ENCODE measurements around the gene IGFALS.

- no peak for TF ChIP-seq POLR2A (IDR thresholded peaks at IDR 0.05)
- TF ChIP-seq, protein P1, sequence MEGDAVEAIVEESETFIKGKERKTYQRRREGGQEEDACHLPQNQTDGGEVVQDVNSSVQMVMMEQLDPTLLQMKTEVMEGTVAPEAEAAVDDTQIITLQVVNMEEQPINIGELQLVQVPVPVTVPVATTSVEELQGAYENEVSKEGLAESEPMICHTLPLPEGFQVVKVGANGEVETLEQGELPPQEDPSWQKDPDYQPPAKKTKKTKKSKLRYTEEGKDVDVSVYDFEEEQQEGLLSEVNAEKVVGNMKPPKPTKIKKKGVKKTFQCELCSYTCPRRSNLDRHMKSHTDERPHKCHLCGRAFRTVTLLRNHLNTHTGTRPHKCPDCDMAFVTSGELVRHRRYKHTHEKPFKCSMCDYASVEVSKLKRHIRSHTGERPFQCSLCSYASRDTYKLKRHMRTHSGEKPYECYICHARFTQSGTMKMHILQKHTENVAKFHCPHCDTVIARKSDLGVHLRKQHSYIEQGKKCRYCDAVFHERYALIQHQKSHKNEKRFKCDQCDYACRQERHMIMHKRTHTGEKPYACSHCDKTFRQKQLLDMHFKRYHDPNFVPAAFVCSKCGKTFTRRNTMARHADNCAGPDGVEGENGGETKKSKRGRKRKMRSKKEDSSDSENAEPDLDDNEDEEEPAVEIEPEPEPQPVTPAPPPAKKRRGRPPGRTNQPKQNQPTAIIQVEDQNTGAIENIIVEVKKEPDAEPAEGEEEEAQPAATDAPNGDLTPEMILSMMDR (IDR thresholded peaks at IDR 0.05): no peak
These were observed 12.8 kb downstream of the IGFALS start for GRCh38 chr16:1780677-1781072.

Measured in esophagus squamous epithelium (tissue), 4 donors.